Measurements from ENCODE around the gene S100A11. TPM values are rescaled to one million over a fixed set of nuclear protein-coding genes. Genes with fewer than 3 reads are reported as not detected.

S100A11 gene
- total RNA-seq, 3 donors from 2014 or later: 88.8 to 230 (median 93.8) TPM

DNA sequence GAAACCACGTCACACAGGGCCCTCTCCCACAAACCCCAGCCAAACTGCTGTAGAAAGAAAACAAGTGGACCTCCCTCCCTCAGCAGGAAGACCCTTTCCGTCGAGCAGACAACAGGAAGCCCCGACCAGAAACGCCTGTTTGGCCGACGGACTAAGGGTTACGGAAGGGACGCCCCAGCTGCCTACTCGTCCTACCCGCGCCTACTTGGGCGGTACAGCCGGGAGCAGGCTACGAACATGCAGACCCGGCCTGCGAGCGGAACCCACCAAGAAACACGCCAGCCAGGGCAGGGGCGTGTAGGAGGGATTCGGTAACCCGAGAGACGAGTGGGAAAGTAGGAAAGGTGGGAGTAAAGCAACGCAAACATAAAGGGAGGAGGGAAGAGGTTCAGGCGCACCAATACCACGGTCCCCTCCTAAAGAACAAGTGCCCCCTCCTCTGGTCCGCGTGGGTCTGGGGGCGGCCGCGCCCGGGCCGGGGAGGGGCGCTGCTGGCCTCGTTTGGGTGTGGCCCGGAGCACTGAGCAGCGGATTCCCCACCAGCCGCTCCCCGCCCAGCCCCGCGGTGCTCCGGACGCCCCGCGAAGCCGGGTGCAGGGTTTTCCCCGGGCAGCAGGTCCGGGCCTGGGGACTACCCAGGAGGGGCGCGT lies 43.6 kb downstream of the S100A11 start:
- Histone ChIP-seq H3K4me3 (peak overlapping the region; percentile 96), H3K9me3 (no peaks in the 10 kb centered on the region), H3K36me3 (ENCODE audit: low read depth) (no peaks in the 10 kb centered on the region), H3K4me1 (ENCODE audit: low read depth) (peaks cover 59% of the 10 kb centered on the region)
- intact Hi-C loops (cut with DNase I, micrococcal nuclease): no loop called here
- DNase-seq: peak; percentile 64 to 77 (median 74)
- peak; percentile 21 for ATAC-seq
- TF ChIP-seq, protein P1, sequence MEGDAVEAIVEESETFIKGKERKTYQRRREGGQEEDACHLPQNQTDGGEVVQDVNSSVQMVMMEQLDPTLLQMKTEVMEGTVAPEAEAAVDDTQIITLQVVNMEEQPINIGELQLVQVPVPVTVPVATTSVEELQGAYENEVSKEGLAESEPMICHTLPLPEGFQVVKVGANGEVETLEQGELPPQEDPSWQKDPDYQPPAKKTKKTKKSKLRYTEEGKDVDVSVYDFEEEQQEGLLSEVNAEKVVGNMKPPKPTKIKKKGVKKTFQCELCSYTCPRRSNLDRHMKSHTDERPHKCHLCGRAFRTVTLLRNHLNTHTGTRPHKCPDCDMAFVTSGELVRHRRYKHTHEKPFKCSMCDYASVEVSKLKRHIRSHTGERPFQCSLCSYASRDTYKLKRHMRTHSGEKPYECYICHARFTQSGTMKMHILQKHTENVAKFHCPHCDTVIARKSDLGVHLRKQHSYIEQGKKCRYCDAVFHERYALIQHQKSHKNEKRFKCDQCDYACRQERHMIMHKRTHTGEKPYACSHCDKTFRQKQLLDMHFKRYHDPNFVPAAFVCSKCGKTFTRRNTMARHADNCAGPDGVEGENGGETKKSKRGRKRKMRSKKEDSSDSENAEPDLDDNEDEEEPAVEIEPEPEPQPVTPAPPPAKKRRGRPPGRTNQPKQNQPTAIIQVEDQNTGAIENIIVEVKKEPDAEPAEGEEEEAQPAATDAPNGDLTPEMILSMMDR (IDR thresholded peaks at IDR 0.05): no peak

DNA sequence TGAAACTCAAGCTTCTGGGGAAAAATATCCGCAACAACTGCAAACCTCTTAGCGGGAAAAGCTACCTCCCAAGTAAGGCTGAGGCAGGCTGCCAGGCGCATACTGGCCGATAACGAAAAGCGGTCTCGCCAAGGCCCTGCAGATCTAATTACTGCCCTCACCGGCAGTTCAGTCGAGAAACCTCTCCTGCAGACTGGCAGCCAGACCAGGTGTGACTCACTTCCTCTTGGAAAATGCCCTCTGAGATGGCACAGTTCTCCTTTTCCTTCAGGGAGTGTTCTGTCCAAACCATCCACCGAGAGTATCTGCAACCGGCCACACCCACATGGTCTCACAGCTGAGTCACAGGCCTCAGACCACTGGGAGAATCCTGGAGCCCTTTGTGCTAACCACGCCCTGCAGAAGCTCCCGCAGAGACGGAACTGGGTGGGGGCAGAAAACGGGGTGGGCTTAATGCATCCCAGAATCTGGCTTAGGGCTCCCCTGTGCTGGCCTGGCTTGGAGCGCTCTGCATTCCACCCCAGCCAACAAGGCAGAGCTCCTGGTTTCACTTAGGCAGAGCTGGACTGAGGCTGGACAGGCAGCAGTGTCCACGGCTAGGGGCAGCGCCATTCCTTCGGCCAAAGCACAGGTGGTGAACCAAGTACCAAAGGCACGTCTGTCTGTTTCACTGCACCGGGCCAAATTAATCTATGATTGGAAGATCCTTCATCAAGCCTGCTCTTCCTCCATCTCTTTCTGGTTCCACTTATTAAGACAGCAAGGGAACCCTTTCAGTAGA lies 44.3 kb downstream of the S100A11 start:
- TF ChIP-seq, protein P1 (IDR thresholded peaks at IDR 0.05): no peak
- H3K4me1 ChIP-seq (ENCODE audit: low read depth): peaks cover 66% of the 10 kb centered on the region

GRCh38 chr1:151991663-151992302 lies 45.0 kb downstream of the S100A11 start:
- intact Hi-C loops (cut with DNase I, micrococcal nuclease): no loop called here
- peaks cover 66% of the 10 kb centered on the region for H3K4me1 ChIP-seq (ENCODE audit: low read depth)
- DNase-seq: peak in 1 of 3 donors; percentile 37
- H3K36me3 ChIP-seq (ENCODE audit: low read depth): no peaks in the 10 kb centered on the region
- no peaks in the 10 kb centered on the region for H3K9me3 ChIP-seq
- TF ChIP-seq, protein P1 (IDR thresholded peaks at IDR 0.05): no peak
- peak overlapping the region; percentile 96 for H3K4me3 ChIP-seq
- no peak for ATAC-seq

More for the DNA sequence above, 44.3 kb downstream of the S100A11 start:
- Histone ChIP-seq H3K36me3 (ENCODE audit: low read depth) (no peaks in the 10 kb centered on the region), H3K4me3 (peak overlapping the region; percentile 96), H3K9me3 (no peaks in the 10 kb centered on the region)
- ATAC-seq (peak; percentile 68), DNase-seq (peak; percentile 86 to 92 (median 87))
- intact Hi-C loops (cut with DNase I, micrococcal nuclease): no loop called here

- TF ChIP-seq, protein P1 (IDR thresholded peaks at IDR 0.05): no peak
- no peaks in the 10 kb centered on the region for H3K9me3 ChIP-seq
- intact Hi-C loops (cut with DNase I, micrococcal nuclease): no loop called here
- H3K4me1 ChIP-seq (ENCODE audit: low read depth): peaks cover 65% of the 10 kb centered on the region
- no peaks in the 10 kb centered on the region for H3K36me3 ChIP-seq (ENCODE audit: low read depth)
- DNase-seq: peak in 1 of 3 donors; percentile 82
- H3K4me3 ChIP-seq: no peak overlapping the region
- no peak for ATAC-seq
These were observed 46.0 kb downstream of the S100A11 start for GRCh38 chr1:151990856-151991198.

GRCh38 chr1:151990058-151990855 lies 46.5 kb downstream of the S100A11 start:
- no peak for DNase-seq
- H3K36me3 ChIP-seq (ENCODE audit: low read depth): no peaks in the 10 kb centered on the region
- H3K4me3 ChIP-seq: no peak overlapping the region
- ATAC-seq: no peak
- no peaks in the 10 kb centered on the region for H3K9me3 ChIP-seq
- intact Hi-C loops (cut with DNase I, micrococcal nuclease): no loop called here
- peaks cover 68% of the 10 kb centered on the region for H3K4me1 ChIP-seq (ENCODE audit: low read depth)
- TF ChIP-seq, protein P1 (IDR thresholded peaks at IDR 0.05): no peak
